HCEC 1CT (cell line): Measurements from ENCODE around the gene KIF25.
"Not testable (repeated sequence)": the region's sequence is repeated elsewhere in the genome, so short reads cannot be mapped to it uniquely, and the experiment has no call there.

Experiments used
- DNase-seq: peaks from one replicate; pipeline ENCODE4 v3.0.0-alpha.2; 2017

Gene KIF25

DNA sequence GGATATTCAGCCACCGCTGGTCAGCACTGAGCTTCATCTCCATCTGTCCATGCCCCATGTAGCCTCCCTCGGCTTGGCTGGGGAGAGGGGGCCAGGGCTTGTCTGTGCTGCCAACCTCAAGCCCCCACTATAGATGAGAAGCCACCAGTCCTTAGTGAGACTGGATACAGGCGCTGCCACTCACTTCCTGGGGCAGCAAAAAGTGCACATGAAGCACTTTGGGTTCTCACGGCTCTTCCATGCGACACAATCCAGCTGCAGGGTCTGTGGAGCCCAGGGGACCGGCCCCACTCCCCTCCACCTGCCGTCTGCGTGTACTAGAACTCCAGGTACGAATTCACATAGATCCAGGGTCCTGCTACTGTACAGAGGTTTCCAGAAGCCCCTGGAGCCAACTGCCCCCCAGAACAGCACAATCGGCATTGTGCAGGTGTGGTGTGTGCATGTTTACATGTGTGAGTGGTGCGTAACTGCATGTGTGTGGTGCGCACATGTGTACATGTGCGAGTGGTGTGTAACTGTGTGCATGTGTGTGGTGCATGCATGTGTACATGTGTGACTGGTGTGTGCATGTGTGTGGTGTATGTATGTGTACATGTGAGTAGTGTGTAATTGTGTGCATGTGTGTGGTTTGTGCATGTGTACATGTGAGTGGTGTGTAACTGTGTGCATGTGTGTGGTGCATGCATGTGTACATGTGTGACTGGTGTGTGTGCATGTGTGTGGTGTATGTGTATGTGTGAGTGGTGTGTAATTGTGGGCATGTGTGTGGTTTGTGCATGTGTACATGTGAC lies 76.7 kb downstream of the KIF25 start:
- no peak for DNase-seq

DNA sequence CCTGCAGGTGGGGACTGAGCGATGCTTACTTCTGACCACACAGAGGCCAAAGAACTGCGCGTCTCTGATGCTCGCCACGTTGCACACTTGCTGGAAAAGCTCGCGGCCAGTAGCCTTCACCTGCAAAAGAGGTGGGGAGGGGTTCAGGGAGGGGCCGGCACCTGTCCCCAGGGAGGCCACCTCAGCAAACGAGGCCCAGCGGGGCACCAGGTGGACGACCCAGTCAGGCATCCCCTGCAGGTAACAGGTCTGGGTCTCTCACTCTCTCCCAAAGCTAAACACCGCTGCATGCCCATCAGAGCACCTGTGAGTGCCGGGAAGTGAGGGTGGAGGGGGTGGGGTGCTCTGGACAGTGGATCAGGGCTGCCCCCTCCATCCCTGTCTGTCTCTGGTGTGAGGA lies 77.7 kb downstream of the KIF25 start:
- no peak for DNase-seq

DNA sequence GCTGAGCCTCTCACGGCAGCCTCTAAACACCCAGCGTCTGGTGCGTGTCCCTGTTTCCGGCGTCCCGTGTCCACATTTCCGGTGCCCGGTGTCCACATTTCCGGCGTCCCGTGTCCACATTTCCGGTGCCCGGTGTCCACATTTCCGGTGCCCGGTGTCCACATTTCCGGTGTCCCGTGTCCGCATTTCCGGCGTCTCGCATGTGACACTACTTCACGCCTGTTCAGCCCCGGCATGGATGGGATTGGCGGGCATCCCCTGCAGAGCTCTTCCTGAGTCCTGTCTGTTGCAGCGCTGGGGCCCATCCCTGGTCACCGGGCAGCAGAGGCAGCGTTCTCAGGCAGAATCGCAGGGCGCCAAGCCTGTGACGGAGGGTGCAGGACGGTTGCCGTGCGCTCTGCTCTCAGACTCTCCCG lies 78.3 kb downstream of the KIF25 start:
- DNase-seq, result no peak

DNA sequence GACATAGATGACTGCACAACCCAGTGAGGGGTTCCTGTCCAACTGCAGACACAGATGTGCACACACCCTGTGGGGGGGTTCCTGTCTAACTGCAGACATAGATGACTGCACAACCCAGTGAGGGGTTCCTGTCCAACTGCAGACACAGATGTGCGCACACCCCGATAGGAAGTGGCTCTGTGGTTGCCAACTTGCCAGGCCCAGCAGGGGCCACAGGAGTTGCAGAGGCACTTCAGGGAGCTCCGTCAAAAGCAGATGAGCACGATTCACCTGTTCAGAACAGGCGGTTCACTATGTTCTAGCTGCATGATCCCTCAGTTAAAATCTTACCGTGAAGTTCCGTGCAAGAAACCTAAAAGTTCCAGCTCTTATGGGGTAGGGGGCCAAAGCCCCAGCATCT lies 79.9 kb downstream of the KIF25 start:
- DNase-seq, result not testable (repeated sequence)

DNA sequence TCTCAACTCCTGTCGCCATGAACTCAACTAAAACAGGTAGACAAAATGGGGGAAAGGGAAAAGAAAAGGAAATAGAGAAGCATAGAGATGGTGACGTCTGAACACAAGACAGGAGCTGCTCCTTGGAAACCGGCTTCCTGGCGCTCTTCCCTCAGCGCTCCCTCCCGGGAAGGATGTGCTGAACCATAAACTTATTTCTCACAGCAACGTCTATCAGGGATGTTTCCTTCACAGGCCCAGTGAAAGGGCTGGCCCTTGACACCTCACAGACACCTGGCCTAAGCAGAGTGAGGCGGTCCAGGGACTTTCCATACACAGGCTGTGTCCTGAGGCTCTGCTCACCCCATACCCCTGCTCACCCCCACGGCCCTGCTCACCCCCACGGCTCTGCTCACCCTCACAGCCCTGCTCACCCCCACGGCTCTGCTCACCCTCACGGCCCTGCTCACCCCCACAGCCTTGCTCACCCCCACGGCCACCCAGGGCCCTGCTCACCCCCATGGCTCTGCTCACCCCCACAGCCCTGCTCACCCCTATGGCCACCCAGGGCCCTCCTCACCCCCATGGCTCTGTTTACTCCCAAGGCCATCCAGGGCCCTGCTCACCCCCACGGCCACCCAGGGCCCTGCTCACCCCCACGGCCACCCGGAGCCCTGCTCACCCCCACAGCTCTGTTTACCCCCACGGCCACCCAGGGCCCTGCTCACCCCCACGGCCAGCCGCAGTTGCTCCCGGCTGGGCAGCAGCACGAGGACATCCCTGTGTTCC lies 80.9 kb downstream of the KIF25 start:
- no peak for DNase-seq

DNA sequence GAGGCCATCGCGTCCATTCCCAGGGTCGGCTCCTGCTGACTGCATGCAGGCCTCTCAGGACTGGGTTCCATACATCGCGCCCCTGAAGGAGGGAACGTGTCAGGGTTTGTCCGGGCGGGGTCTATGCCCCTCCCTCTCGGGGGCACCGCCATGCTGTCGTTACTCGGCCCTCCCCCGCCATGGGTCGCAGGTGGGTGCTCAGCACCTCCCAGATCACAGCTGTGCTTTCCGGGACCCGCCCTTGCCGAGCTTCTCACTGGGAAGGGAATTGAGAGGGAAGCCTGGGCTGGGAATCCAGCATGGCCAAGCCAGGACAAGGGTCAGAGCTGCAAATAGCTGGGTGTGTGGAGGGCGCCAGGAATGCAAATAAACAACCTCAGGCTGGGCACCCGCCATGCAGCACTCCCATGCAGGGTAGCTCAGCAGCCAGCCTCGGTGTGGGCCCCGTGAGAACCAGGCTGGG lies 81.5 kb downstream of the KIF25 start, which contains the start of gene FRMD1:
Gene FRMD1, minus strand, starts transcription at position 270 of the 463 bp plus-strand sequence. Its CDS starts 118 bp downstream, at position 152.
- DNase-seq, result no peak

DNA sequence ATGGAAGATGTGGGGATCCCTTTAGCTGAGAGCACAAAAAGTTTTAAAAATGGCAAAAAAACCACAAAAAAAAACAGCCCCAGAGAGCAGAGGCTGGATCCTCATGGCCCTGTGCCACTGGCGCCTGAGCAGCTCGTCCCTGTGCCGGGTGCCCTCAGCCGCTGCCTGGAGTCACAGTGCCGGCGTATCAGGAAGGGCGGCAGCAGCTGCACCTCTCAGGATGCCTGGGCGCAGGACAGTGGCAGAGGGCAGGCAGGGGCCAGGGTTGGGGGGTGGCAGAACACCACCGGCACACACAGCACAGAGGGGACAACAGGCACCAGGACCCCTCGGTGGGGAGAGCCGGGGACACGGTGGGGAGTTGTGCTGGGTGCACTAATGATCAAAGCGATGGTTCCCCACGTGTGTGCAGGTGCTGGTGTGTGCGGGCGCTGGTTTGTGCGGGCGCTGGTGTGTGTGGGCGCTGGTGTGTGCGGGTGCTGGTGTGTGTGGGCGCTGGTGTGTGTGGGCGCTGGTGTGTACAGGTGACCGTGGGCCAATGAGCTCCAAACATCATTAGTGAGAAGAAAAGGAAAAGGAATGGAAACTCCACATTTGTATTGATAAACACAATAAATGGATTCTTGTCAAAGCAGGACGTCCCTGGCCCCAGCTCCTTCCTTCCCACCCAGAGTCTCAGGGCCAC lies 83.1 kb downstream of the KIF25 start:
- DNase-seq, result no peak

DNA sequence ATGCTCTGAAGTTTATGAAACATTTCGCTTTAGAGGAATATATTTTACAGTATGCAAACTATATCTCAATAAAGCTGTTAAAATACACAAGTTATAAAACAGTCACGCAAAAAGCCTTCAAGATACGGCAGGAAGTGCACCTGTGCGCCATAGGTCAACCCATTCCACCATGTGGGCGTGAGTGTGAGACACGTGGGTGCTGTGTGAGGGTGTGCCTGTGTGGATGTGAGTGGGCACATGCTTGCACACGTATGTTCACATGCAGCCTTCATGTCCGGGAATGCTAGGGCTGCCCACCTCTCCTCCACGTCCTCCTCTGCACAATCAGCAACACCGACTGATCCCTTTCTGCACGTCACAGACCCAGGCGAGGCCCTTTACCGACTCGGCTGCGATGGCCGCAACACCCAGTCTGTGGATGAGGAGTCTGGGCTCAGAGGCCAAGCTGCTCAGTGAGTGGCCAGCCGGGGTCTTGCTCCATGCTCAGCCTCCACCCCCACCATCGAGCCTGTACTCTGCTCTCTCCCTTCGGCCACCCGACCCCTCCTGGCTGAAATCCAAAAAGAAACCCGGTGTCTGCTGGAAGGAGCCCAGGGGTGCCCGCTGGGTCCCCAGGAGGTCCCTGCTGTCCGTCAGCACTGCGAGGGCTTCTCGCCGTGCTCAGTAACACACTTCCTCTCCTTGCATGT lies 84.5 kb downstream of the KIF25 start:
- no peak for DNase-seq

DNA sequence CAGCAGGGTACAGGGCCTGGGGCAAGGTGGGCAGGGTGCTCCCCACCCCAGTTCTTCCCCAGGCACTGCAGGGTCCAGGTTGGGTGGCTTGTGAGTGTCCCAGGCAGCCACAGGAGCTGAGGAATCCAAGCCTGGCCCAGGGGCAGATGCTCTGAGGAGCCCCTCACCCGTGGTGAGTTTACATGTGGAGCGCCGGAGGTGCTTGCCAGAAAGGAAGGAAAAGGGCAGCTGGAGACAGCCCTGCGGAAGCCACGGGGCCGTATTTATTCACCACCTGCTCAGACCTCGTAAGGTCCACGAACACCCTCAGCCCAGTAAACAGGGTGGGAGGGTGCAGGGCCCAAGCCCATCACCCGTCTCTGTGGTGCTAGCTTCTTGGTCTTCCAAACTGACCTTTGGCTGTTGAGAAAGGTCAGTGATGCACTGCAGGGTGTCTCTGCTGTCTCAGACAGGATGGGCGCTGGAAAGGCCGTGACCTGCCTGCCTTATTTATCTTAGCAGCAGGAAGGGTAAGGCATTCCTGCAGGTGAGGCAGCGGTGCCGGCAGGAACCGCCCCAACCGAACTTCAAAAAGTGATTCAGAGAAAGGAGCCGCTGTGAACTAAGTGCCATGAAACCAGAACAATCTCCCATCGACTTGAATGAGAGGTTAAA lies 85.5 kb downstream of the KIF25 start:
- DNase-seq, result no peak

DNA sequence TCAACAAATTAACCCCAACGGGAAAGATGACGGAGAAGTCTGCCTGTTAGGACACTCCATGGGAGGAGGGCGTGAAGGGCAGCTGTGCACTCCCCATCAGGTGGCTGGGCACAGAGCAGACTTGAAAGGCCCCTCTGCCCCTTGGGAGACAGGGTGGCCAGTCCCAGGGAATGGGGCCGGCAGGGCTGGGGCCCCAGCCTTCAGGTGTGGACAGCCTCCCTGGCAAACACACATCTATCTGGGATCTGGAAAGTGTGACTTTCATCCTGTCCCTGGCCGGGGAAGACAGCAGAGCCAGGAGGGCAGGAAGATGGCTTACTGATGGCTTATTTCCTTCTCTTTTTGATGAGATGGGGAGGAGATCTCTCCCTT lies 86.0 kb downstream of the KIF25 start:
- DNase-seq, result no peak

DNA sequence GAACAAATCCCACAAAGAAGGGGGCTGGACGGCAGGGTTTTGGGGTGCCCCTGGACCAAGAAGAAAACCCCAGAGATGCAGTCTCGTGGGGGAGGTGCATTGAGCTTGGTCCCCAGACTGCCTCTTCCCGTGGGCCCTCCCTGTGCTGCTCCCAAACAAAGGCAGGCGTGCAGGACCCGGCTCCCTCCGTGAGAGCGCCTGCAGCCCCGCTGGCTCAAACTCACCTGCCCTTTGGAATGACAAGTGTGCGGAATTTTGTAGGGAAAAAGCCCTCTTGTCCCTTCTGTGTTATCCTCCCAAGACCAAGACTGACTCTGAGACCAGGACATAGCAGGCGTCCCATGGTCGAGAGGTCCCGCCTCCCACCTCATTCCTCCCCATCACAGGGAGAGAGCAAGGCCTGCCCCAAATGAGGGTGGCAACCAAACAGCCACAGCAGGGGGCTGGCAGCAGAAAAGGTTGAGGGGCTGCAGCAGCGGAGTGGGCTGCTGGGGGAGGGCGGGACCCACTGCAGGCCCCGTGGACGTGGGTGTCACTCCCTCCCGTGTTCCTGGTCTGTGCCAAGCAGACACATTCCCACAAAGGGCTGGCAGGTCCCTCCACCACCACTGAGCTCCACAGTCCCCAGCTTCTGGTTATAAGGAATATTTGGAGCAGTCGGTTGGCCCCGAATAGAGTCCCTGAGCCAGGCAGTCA lies 87.1 kb downstream of the KIF25 start:
- DNase-seq, result no peak

DNA sequence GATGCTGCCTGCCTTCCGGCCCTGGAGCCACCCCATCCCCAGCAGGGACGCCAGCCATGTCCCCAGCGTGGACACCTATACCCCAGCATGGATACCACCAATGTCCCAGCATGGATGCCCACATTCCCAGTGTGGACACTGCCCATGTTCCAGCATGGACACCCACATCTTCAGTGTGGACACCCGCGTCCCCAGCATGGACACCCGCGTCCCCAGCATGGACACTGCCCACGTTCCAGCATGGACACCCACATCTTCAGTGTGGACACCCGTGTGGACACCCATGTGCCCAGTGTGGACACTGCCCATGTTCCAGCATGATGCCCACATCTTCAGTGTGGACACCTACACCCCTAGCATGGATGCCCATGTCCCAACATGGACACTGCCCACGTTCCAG lies 88.6 kb downstream of the KIF25 start:
- DNase-seq, result no peak

DNA sequence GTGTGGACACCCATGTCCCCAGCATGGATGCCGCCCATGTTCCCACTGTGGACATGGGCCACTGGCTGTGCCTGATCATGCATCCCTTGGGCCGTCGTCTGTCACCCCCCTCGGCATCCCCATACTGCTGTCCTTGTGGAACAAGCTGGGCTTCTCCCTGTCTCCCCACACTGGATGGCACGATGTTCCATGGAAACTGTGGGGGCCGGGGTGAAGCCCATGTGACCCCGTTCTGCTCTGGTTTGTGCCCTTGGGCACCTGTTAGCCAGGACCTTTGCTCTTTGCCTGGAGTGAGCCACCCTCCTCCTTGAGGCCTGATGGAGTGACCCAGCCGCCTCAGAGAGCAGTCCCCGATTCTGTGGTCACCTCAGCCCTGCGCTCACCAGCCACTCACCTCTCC lies 89.1 kb downstream of the KIF25 start:
- DNase-seq, result no peak

DNA sequence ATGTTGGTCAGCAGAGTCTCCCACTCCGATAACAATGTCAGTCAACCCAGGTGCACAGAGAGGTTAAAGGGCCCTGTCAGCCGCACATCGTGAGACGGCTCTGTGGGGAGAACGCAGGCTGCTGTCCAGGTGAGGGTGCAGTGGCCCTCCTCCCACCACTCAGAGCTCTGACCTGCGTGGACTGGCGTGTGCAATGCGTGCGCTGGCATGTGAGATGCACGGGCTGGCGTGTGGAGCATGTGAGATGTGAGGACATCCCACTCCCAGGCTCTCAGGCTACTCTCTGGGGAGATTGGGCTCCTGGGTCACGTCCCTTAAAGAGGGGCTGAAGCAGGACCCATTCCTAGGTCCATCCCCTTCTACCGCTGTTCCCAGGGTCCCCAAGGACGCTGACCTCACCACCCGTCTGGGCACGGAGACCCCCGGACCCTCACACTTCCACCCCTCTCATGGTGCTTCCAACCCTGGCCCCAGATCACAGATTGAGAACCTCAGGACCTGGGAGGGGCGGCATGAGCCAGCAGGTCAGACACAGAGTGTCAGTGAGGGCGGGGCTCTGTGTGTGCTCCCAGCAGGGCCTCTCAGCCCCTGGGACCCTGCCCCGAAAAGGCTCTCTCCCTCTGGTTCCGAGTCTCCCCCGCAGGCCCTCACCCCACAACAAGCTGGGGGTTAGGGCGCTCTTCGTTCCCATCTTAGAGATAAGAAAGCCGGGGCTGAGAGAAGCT lies 90.1 kb downstream of the KIF25 start:
- no peak for DNase-seq

DNA sequence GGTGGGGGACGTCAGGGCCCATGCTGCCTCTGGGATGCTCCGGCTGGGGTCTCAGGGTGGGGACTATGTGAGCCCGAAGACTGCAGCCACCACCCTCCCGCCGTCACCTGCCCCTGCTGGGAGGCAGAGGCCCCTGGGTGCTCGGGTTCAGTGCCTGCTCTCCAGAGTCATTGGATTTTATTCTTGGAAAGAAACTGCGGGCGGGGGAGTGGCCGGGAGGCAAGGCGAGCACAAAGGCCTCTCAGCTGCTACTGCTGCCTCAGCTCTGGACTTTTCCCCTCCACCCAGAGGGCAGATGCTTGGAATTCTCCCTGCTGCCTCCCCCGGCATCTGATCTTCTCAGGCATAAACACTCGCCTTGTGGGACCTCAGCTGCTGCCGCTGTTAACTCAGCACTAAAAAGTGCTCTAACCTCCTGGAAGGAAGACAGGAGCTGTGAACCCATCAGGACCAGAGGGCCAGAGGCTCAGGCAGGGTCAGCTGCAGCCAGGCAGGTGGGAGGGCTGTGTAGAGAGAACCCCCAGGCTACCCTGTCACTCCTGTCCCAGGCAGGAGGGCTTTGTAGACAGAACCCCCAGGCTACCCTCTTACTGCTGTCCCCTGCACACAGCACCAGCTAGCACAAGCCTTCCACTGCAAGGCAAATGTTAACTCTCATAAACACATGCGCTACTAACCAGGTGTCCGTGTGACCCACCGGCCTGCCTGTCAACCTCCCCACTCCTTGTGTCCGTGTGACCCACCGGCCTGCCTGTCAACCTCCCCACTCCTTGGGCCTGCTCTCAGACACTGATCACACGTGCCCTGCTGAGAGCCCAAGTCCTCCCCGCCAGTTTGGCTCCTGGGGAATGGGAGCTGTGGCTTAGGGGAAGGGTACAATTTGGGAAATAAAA lies 90.9 kb downstream of the KIF25 start:
- no peak for DNase-seq

DNA sequence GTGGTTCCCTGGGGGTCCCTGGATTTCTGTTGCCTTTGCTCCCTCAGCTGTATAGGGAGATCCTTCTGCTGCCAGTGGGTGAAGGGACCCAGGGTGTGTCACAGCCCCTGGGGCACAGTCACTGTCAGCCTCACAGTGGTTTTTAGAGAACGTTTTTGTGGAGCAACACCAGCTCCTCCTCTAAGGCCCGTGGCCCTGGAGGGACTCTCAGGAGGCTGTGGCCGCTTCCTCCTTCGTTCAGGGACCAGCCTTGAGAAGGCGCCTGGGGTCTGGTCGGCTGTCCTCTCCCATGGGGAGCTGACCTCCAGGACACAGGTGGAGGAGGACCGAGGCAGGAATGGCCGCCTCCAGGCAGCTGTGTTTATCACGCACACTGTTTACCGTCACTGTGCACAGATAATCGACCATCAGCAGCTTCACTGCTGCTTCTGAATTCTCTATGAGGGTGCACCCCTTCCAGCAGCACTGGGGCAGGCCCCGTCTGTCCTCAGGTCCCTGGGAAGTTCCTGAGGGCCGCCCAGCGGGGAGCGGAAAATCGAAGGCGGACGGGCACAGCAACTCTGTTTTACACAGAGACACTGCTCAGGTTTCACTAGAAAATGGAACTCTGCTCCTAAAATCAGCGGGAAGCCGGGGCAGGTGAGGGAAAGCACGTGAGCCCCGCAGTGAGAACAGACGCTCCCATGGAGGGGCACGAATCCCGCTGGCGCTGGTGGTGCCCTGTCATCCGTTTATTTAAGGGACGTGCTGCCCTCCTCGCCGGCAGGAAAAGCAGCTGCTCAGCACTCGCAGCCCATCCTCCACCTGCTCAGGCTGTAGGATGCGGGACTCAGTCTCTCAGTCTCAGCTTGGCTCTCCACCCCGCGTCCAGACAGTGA lies 92.0 kb downstream of the KIF25 start:
- DNase-seq, result no peak

DNA sequence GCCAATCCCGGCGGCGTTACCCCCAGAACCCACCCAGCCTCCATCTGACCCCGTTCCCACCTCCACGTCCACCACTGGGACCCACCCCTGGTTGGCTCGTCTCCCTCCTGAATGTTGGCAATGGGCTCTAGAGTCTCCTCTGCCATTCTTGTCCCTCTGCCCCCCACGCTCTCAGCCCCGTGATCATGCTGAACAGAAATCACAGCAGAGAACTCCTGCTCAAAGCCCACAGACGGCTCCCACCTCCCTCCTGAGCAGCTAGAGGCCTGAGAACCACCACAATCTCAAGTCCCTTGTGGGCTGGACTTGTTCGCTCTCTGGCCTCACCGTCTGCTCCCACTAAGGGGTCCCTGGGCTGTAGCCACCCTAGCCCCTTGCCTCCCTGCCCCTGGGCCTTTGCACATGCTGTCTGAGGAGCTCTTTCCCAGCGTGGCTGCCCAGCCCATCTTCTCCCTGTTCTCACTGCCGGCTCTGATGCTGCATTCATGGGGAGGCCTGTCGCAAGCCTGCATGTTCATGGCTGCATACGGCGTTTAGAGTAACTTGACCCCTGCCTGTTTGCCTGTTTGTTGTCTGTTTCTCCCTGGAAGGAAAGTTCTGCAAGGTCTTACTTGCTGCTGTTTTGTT lies 92.7 kb downstream of the KIF25 start:
- DNase-seq, result no peak

DNA sequence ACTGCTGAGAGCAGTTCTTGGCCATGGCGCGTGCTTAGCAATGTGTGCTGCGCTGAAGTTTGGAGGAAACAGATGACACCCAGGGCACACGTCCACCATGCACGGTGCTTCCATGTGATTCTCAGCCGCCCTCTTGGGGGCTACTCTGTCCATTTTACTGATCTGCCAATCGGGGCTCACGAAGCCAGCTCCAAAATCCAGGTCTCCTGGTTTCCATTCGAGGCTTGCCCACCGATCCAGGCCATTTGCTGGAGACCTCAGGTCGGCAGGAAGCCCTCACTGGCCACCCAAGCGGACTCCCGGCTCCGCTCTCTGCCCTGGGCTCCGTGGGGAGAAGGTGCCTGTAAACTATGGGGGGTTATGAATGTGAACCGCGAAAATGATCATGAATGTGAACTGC lies 93.2 kb downstream of the KIF25 start:
- no peak for DNase-seq
